Right renal cortex interstitium (tissue), 3 donors: ENCODE measurements around the gene RNU5D-1. TPM values are rescaled to one million over a fixed set of nuclear protein-coding genes. Genes with fewer than 3 reads are reported as not detected.

Experiments used
- DNase-seq, 3 donors: peaks; one replicate each; pipeline ENCODE4 v3.0.0-alpha.2; 2013; ENCODE audit warnings: low read depth in 3 of 3, low spot score in 2 of 3
- polyA plus RNA-seq, 3 donors: library from polyadenylated mRNA; unstranded; fragments of 120-200 nt; gene quantifications; one replicate each; pipeline ENCODE4 v1.2.1, GENCODE V29; 2013; ENCODE audit not compliant: insufficient read length in 3 of 3

The RNU5D-1 gene
- polyA plus RNA-seq, 3 donors = 2.9 TPM; not detected in 2

DNA sequence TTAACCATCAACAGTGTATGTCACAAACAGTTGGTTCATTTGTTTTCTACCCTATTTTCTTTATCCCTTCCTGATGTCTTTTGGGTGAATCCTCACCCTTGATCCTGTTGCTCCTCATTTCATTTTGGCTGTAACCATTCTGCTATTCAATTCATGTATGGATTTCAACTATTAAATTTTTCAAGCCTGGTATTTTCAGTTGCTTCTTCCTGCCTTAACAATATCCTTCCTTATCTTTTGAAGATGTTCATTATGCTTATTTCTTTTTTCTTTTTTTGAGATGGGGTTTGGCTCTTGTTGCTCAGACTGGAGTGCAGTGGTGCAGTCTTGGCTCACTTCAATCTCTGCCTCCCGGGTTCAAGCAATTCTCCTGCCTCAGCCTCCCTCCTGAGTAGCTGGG lies 2.8 kb upstream of the RNU5D-1 start:
- DNase-seq = no peak

DNA sequence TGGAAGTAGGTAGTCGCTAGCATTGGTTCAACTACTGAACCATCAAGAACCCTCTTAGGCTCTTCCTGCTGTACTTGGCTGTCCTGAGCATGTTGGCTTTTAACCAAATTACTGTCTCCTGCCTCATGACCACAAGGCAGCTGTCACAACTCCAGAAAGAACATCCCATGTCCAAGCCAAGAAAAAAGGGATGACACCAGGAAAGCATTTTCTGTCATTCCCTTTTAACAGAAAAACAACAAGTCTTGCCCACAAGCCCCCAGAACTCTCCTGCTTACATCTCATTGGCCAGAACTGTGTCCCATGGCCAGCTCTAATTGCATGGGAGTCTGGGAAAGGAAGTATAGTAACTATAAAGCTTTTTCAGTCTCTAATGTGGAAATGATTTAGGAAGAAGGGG lies 2.4 kb upstream of the RNU5D-1 start:
- DNase-seq = no peak

GRCh38 chr1:44724955-44725698 lies 5.8 kb downstream of the RNU5D-1 start:
- no peak for DNase-seq

DNA sequence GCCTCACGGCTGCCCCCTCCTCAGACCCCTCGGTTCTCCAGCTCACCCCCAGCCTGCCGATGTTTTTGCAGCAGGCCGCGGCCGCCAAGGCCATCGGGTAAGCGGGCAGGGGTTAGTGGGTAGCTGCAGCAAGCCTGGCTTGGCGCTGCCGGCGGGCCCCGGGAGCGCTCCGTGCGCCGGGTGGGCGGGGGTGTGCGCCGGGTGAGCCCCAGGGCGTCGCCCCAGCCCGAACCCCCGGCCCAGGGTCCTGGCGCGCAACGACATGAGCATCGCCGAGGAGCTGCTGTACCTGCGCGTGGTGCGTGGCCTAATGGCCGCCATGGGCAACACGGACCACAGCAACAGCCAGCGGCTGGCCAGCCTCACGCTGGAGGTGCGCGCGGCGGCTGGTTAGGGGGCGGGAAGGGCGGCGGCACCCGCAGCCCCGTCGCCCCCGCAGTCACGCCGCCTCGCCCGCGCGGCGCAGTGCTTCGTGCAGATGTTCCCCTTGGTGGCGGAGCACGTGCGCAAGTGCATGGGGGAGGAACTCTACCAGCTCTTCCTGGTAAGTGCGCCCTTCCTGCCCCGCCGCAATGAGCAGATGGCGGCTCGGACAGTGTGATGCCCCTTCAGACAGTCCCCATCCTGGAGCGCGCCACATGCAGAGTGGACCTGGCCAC lies 6.5 kb downstream of the RNU5D-1 start:
- DNase-seq = no peak

DNA sequence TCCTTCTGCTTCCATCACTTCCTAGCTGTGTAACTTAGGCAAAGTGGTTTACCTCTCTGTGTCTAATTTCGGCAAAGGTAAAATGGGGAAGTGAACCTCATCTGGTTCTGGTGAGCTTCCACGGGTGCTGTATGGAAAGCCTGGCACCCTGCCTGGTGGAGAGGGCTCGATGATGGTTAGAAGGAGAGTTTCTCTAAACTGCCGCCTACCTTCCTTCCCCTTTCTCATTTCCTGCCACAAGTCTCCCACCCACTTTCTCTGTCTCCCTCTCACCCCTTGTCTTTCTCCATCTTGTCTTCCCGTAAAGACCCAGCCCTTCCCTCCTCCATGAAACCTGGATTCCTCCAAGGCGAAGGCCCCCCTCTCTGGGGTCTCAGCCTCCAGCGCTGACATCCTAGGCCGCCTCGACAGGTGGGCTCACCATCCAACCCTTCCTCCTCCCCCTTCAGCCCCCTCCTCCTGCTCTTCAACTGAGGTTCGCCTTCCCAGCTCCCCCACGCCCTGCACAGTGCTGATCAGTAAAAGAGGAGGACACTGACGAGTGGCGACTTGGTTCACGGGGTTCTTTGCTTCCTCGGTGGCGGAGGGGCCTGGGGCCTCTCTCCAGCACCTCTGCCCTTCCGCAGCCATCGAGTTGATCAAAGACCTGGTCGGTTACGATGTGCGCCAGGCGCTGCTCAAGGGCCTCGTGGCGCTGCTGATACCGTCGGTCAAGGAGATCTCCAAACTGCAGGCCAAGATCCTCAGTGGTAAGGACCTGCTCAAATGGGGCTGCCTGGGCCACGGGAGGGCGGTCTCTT lies 7.3 kb downstream of the RNU5D-1 start:
- no peak for DNase-seq

DNA sequence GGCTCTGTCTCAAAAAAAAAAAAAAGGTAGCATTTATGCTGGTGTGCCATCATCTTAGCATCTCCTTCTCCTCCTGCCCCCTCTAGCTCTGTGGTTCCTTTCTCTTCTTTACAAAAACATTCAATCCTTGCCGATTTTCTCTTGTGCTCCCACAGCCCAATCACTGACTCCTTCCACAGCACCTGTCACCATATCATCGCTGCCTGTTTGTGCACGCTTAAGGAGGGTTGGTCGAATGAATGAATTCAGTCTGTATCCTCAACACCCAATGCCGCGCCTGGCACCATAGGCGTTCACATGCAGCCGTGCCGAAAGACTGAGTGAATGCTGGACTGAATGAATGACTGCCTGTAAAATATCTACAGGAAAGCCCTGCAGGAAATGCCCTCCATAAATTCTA lies 7.9 kb downstream of the RNU5D-1 start:
- no peak for DNase-seq

DNA sequence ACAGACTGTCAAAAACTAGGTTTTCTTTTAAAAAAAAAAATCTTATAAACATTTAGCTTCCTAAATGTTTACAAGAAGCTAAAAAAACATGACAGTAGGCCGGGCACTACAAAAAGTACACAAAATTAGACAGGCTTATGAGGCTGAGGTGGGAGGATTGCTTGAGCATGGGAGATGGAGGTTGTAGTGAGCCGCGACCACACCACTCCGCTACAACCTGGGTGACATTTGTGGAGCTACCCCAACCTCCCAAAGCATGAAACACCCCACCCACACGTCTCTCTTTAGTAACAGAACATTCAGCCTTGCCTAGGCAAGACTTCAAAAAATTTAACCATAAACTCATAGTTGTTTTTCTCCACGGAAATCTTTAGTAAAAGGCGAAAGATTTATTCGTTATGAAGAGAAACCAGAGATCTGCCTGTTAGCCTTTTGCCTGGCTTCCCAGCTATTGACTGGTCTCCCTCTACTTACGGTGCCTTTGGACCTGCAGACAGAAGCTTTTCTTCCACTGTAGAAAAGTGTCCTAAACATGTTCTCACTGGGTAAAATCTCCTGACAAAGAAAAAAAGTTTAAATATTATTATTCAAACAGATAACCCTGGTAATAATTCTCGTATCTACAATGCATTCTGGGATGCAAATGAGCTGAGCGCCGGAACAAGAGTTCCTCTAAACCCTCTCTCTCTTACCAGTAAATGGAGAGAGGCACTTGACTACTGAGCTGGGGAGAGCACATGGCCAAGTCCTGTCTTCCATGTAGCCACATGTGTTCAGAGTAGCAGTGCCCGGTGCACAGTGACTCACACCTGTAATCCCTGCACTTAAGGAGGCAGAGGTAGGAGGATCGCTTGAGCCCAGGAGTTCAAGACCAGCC lies 9.2 kb downstream of the RNU5D-1 start:
- no peak for DNase-seq

- DNase-seq = no peak
Measured at GRCh38 chr1:44720281-44720680, 10.7 kb downstream of the RNU5D-1 start.

GRCh38 chr1:44719318-44719717 lies 11.7 kb downstream of the RNU5D-1 start:
- no peak for DNase-seq

DNA sequence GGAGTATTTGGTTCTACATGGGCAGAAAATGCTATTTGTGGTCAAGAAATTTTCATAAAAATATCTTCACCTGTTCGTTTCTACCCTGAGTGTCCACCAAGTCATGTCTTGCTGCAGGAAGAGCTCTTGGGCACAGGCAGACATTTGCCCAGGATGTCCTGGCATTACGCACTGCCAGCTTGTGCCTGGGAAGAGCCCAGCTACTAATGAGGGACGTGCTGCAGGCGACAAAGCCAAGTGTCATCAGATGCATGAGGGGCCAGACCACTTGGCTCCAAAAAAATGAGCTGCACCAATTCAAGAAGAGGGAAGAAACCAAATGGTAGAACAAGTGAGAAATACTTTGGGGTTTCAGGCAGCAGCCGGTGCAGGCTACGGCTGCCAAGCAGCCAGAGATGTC lies 12.9 kb downstream of the RNU5D-1 start:
- DNase-seq = no peak

GRCh38 chr1:44717653-44718052 lies 13.3 kb downstream of the RNU5D-1 start:
- no peak for DNase-seq

DNA sequence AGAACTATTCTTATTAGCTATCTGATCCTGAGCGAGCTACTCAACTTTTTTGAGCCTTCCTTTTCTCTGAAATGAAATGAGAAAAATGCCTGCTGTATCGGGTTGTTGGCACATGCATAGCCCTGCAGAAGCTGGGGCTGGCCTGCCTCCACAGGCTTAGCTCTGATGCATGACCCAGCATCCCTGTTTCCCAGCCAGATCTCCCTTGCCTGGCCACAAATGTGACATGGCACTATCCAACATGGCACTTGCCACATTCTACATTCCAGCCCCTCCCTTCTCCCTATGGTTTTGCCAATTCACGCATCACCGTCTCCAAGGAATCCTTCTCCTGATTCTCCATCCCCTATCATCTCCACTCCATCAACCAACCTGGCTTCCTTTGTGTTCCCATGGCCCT lies 13.8 kb downstream of the RNU5D-1 start:
- DNase-seq = no peak

DNA sequence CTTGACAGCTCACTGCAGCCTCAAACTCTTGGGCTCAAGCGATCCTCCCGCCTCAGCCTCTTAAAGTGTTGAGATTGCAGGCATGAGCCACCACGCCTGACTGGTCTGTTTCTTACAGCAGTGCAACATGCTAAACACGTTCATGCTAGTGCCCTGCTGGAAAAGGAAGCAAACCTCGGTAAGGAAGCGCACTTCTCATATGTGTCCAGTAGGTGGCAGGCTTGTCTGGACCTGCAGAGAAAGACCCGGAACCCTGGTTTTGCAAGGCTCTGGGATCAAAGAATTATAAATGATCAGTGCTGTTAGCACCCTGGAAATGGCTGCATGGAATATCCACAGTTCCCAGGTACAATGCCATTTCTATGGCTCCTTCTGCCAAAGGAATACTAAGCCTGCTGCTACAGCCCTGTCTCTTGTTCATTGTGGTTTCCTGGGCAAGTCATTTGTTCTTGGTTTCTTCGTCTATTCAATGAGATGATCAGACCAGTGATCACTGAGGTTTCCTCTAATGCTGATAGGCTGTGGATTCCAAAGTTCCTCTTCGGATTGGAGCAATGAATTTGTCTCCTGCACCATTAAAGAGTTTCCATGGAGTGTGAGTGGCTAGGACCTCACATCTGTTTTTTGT lies 15.9 kb downstream of the RNU5D-1 start:
- DNase-seq = peak in 1 of 3 donors; percentile 65

DNA sequence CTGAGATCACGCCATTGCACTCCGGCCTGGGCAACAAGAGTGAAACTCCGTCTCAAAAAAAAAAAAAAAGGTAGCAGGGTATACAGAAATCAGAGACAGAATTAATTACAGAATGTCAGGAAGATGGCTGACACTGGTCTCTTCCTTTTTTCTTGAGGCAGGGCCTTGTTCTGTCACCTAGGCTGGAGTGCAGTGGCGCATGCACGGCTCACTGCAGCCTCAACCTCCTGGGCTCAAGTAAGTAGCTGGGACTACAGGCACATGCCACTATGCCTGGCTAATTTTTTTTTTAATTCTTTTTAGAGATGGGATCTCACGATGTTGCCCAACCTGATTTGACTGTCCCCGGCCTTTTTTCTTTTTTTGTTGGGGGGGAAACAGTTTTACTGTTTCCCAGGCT lies 16.4 kb downstream of the RNU5D-1 start:
- no peak for DNase-seq

DNA sequence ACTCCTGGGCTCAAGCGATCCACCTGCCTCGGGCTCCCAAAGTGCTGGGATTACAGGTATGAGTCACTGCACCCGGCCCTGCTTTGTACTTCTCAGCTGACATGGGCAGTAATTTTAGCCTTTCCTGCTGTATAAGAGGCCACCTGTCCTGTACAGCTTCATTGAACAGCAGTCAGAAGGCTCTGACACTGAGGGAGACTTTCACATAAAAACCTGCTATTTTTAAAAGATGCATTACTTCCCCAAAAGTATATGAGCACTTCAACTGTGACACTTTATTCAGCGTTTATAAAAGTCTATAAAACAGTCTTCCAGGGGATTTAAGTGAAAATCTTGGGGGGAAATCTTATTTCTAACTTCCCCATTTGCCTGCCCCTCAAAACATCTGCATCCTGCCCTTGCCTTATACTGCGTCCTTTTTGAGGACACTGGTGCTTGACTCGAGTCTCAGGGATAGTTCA lies 17.6 kb downstream of the RNU5D-1 start:
- no peak for DNase-seq

DNA sequence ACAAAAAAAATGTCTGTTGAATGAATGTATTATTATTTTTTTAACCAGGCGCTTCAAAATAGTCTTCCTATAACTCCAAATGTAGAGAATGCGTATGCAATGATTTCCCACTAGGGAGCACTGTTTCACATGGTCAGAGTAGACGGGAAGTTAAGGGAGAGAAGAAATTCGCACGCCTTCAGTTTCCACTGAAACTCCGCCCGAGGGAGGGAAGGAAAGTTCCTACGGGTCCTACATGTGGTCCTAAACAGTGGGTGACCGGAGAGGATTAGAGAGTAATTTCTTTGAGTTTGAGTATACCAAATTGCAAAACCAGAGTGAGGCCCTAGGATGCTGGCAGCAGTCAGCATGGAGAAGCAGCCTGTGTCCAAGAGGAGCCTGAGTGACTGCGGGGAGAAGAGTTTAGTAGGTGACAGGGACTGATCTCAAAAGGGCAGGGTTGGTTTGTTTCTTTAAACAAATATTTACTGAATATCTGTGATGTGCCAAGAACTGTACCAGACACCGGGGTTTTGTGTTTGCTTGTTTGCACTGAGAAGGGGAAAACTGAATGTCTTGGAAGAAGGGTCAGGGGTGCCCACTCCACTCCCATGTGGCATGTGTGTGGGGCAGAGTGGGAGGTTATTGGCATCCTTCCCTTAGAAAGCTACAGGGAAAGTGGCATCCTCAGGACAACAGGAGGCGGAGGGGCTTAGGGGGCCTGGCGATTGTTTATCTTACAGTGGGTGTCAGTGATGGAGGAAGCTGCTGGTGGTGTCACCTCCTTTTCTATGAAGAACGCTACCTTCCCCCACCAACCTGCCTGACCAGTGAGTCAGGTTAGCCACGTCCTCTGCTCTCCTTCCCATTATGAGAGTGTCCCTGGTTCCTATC lies 22.8 kb downstream of the RNU5D-1 start:
- no peak for DNase-seq

DNA sequence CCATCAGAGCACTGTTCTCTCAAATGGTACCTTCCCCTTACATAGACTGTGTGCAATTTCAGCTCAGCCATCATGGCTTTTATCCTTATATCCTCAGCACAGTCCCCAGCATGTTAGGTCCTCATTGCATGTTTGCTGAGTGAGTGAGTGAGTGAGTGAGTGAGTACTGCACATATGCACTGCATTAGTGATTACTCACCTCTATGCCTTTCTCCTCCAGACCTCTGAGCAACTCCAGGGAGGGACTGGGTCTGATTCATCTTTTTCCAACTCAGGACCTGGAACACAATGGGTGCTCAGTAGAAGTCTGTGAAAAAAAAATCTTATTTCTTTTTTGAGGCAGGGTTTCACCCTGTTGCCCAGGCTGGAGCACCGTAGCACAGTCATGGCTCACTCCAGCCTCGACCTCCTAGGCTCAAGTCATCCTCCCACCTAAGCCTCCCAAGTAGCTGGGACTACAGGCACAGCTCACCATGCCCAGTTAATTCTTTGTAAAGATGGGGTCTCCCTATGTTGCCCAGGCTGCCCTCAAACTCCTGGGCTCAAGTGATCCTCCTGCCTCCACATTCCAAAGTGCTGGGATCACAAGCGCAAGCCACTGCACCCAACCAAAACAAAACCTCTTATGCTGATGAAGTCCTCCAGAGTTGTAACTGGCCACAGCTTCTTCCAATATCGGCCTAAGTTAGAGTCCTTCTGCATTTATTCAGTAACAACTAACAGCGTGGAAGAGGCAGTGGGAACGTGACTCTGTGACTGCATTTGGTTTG lies 23.7 kb downstream of the RNU5D-1 start:
- no peak for DNase-seq

DNA sequence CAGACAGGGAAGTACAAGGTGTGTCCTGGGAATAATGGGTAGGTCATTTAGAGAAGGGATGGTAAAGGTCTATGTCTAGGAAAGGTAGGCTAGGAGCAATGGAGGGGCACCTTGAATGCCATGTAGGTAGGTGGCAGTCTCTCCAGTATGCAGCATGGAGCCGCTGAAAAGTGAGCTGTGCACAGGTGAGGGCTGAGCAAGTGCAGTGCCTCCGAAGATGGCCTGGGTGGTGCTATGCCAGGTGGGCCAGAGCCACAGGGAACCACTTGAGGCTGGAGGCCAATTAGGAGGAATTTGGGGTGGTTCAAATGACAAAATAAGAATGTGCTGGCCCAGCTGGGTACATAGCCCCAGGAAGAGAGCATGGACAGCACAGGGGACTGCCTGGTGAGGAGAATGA lies 25.0 kb downstream of the RNU5D-1 start:
- DNase-seq = no peak
